AG09319 (cell line): ENCODE data around the gene TTI1.

Source experiments
- DNase-seq: peaks from one replicate; pipeline ENCODE4 v3.0.0-alpha.2; 2010; ENCODE audit warnings: low read depth; ENCODE audit errors: extremely low read depth
- TF ChIP-seq, protein P1 (sequence below): IDR thresholded peaks from 2 replicates; pipeline ENCODE4 v1.5.1; 2011; ENCODE audit warnings: low read depth, mild to moderate bottlenecking, inconsistent platforms, low read length, moderate library complexity

The TTI1 gene

DNA sequence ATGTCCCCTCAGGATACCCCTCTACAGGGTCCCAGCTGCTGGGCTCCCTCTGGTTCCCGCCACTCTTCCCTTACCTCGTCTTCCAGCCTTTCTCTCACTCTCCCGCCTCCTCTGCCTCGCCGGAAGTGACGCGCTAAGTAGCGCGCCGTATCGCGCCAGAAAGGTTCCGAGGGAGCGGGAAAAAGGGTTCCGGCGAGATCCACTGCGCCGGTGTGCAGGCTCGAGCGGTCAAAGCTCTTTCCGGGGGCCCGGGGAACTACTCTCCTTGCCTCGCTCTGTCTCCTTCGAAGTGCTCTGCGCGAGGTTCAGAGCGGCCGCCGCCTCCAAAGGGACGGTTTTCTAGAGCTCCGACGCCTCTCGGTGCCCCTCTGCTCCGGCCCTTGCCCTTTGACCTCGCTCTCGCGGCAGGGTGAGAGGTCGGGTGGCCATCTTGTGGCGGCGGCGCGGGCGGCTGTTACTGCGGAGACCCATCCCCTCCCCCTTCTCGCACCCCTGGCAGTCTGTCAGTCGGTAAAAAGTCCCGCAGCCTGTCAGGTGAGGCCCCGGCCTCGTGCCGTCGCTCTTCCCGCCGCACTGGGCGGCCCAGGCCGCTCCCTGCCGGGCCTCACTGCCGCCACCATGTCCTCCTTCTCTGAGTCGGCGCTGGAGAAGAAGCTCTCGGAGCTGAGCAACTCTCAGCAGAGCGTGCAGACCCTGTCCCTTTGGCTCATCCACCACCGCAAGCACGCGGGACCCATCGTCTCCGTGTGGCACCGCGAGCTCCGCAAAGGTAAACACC is at the start of gene TTI1, which contains the start of gene RPRD1B:
Gene TTI1, minus strand, starts transcription at position 127 of the 778 bp plus-strand sequence. CDS start 19,640 bp downstream, outside the sequence.
Gene RPRD1B, plus strand, starts transcription at position 417 of the 778 bp plus-strand sequence. Its CDS starts 202 bp downstream, at position 619.
- DNase-seq, result peak; percentile 44
- TF ChIP-seq, protein P1, sequence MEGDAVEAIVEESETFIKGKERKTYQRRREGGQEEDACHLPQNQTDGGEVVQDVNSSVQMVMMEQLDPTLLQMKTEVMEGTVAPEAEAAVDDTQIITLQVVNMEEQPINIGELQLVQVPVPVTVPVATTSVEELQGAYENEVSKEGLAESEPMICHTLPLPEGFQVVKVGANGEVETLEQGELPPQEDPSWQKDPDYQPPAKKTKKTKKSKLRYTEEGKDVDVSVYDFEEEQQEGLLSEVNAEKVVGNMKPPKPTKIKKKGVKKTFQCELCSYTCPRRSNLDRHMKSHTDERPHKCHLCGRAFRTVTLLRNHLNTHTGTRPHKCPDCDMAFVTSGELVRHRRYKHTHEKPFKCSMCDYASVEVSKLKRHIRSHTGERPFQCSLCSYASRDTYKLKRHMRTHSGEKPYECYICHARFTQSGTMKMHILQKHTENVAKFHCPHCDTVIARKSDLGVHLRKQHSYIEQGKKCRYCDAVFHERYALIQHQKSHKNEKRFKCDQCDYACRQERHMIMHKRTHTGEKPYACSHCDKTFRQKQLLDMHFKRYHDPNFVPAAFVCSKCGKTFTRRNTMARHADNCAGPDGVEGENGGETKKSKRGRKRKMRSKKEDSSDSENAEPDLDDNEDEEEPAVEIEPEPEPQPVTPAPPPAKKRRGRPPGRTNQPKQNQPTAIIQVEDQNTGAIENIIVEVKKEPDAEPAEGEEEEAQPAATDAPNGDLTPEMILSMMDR, result no peak; the same call in 1 of the 2 replicates

DNA sequence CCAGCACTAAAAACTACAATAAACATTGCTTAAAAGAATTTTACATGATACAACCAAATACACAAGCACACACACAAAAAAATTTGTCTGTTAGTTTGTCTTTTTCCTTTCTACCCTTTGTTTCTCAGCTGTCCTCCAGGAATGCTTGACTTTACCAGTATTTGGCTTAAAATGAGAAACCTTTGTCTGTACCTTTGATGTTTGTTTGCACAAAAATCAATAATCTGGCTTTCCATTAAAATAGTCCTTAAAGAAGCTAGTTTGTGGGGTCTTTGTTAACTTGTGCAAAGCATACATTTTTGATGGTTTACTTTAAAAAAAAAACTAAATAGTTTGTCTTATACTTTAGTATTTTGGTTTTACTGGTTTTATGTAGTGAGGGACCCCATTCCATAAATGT is 49.6 kb upstream of the TTI1 start:
- TF ChIP-seq, protein P1, result no peak
- DNase-seq, result no peak

DNA sequence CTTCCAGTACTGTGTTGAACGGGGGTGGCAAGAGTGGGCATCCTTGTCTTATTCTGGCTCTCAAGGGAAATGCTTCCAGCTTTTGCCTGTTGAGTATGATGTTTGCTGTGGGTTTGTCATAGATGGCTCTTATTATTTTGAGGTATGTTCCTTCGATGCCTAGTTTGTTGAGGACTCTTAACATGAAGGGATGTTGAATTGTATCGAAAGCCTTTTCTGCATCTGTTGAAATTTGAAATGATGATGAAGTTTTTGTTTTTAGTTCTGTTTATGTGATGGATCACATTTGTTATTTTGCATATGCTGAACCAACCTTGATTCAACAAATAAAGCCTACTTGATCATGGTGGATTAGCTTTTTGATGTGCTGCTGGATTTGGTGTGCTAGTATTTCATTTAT is 48.3 kb upstream of the TTI1 start:
- DNase-seq, result no peak

DNA sequence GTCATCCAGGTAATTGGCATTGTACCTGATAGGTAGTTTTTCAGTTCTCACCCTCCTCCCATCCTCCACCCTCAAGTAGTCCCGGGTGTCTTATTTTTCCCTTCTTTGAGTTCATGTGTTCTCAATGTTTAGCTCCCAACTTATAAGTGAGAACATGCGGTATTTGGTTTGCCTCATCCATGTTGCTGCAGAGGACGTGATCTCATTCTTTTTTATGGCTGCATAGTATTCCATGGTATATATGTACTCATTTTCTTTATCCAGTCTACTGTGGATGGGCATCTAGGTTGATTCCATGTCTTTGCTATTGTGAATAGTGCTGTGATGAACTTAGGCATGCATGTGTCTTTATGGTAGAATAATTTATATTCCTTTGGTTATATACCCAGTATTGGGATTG is 46.1 kb upstream of the TTI1 start:
- DNase-seq, result no peak
- TF ChIP-seq, protein P1, result no peak

More for the DNA sequence above, 48.3 kb upstream of the TTI1 start:
- TF ChIP-seq, protein P1, result no peak

DNA sequence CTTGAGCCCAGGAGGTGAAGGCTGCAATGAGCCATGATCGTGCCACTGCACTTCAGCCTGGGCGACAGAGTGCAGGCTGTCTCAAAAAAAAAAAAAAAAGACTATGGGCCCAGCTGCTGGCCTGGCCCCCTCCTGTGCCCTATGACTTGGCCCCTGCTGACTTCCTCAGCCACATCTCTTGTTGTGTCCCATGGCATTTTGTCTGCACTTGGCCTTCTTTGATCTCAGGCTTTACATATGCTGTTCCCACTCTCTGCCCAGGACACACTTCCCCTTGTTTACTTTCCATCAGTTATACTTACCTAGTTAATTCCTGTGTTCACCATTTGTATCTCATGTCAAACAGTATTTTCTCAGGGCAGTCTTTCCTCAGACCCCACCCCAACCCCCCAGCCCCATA is 44.8 kb upstream of the TTI1 start:
- TF ChIP-seq, protein P1, result no peak
- no peak for DNase-seq

DNA sequence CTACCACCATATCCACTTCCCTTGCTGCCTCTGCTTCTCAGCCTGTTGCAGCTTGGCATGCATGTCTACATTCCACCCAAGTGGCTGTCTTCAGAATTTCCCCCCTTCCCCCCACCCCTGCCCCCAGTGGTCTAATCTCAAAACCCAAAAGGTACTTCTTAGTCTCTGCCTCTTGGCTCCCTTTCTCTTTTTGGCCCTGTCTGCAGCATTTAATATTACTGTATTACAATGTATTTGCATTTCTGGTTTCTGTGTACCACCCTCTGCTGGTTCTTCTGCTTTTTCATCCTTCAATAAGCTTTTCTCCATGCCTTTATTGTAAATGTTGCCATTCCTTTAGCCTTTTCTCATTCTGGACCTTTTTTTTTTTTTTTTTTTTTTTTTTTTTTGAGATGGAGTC is 43.3 kb upstream of the TTI1 start:
- TF ChIP-seq, protein P1, result no peak
- no peak for DNase-seq

DNA sequence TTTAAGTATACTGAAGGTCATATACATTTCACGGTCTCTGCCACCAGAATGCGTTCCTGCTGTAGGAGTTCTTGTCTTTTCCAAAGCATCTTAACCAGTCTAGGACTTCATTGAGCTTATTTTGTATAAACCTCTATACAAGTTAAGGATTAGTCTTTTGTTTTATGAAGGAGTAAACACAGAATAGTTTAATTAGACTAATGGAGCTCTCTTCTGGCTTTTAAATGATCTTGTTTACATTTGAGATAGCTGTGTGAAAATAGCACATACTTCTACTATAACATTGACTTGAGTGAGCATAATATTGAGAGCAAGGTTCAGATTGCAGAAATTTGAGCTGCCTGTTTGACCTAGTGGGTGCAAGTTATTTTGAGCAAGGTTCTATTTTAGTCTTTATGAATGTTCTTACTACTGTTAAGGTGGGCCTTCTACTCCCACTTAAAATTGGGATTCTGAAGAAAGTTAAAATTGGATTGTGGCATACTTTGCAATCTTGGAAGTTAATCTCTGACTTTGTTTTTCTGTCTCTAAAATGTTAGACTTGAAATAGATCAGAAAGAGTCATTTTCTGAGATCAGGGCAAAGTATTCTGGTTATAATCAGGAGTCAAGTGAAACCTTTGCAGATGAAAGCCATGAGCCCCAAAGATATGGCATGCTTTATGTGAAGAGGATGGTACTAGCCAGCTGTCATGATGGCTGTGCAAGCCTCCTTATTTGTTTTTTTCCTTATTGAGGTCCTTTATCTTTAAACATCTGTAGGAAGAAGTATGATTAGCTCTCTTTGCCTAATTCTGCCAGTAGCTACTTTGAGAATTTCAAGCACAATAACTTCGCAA is 42.1 kb upstream of the TTI1 start:
- TF ChIP-seq, protein P1, result no peak
- DNase-seq, result no peak
